Measurements from ENCODE around the gene SH3BP4.

SH3BP4 gene

GRCh38 chr2:235087832-235088495 lies 136.1 kb downstream of the SH3BP4 start:
- DNase-seq (ENCODE audit: low read depth), result no peak

- no peak for DNase-seq (ENCODE audit: low read depth)
These were observed 136.7 kb downstream of the SH3BP4 start for GRCh38 chr2:235088496-235088921.

GRCh38 chr2:235091421-235091820 lies 139.6 kb downstream of the SH3BP4 start:
- peak; percentile 20 for DNase-seq (ENCODE audit: low read depth)

GRCh38 chr2:235091983-235092382 lies 140.2 kb downstream of the SH3BP4 start:
- DNase-seq (ENCODE audit: low read depth), result no peak

GRCh38 chr2:235092433-235093223 lies 140.8 kb downstream of the SH3BP4 start:
- DNase-seq (ENCODE audit: low read depth), result no peak

GRCh38 chr2:235094457-235094856 lies 142.6 kb downstream of the SH3BP4 start:
- no peak for DNase-seq (ENCODE audit: low read depth)

GRCh38 chr2:235095569-235095968 lies 143.8 kb downstream of the SH3BP4 start:
- peak; percentile 51 for DNase-seq (ENCODE audit: low read depth)

GRCh38 chr2:235096447-235096846 lies 144.6 kb downstream of the SH3BP4 start:
- DNase-seq (ENCODE audit: low read depth), result no peak

GRCh38 chr2:235097196-235097595 lies 145.4 kb downstream of the SH3BP4 start:
- DNase-seq (ENCODE audit: low read depth), result no peak

GRCh38 chr2:235098269-235098668 lies 146.5 kb downstream of the SH3BP4 start:
- DNase-seq (ENCODE audit: low read depth), result no peak

GRCh38 chr2:235098736-235099494 lies 147.1 kb downstream of the SH3BP4 start:
- peak; percentile 76 for DNase-seq (ENCODE audit: low read depth)

GRCh38 chr2:235102896-235103295 lies 151.1 kb downstream of the SH3BP4 start:
- no peak for DNase-seq (ENCODE audit: low read depth)
